Gastrocnemius medialis (tissue), 4 donors: ENCODE data around the gene TMEM38B.

Experiments used
- CTCF ChIP-seq, 5 experiments: fragments of 450-650 bp in 3 of 5; fragments of 200-600 bp in 2 of 5; sonication (generic) in 2 of 5; IDR thresholded peaks in 4 of 5; conservative IDR thresholded peaks in 1 of 5; 1 replicate in 4 of 5; 2 replicates in 1 of 5; pipeline ENCODE4 v1.5.1; 2016 to 2019; ENCODE audit warnings: antibody characterized with exemption in 5 of 5, mild to moderate bottlenecking in 3 of 5, moderate library complexity in 3 of 5
- POLR2A ChIP-seq, 2 donors: fragments of 450-650 bp; IDR thresholded peaks; one replicate each; pipeline ENCODE4 v1.6.1; 2017; ENCODE audit warnings: antibody characterized with exemption in 2 of 2, mild to moderate bottlenecking in 2 of 2, moderate library complexity in 2 of 2

- TF ChIP-seq CTCF (IDR thresholded peaks at IDR 0.05 in 4 of 5, conservative IDR thresholded peaks at IDR 0.05 in 1 of 5) = no peak
- no peak for TF ChIP-seq POLR2A (IDR thresholded peaks at IDR 0.05)
Observed at GRCh38 chr9:105678163-105678562, 16.2 kb upstream of the TMEM38B start.
